Prostate gland (tissue), 2 donors: ENCODE results near the gene KLF13. TPM values are rescaled to one million over a fixed set of nuclear protein-coding genes. Genes with fewer than 3 reads are reported as not detected.

Experiments
- DNase-seq: peaks from one replicate; pipeline ENCODE4 v3.0.0-alpha.2; 2019; ENCODE audit warnings: low spot score
- H3K27ac ChIP-seq, 2 donors: fragments of 200-600 bp; sonication (generic); 2 replicates each; pipeline ENCODE4 v1.5.1; 2017 to 2019
- H3K27me3 ChIP-seq: fragments of 200-600 bp; sonication (generic); replicated peaks from 2 replicates; pipeline ENCODE4 v1.5.1; 2019; ENCODE audit not compliant: insufficient read depth
- H3K36me3 ChIP-seq, 2 donors: fragments of 200-600 bp; sonication (generic); 1 replicate in 1 of 2; 2 replicates in 1 of 2; pipeline versions ENCODE4 v1.5.1 to v1.8.1; 2017 to 2019
- H3K4me1 ChIP-seq: fragments of 200-600 bp; sonication (generic); replicated peaks from 2 replicates; pipeline ENCODE4 v1.5.1; 2019
- H3K4me3 ChIP-seq, 2 donors: fragments of 200-600 bp; sonication (generic); 2 replicates each; pipeline ENCODE4 v1.5.1; 2017 to 2019
- H3K9me3 ChIP-seq: fragments of 200-600 bp; sonication (generic); 2 replicates; pipeline ENCODE4 v1.5.1; 2017
- CTCF ChIP-seq, 4 experiments: fragments of 200-600 bp in 2 of 4; fragments of 450-650 bp in 2 of 4; sonication (generic) in 2 of 4; IDR thresholded peaks; 1 replicate in 3 of 4; 2 replicates in 1 of 4; pipeline ENCODE4 v1.5.1; 2016 to 2019; ENCODE audit warnings: antibody characterized with exemption in 4 of 4, mild to moderate bottlenecking in 2 of 4, moderate library complexity in 2 of 4
- POLR2A ChIP-seq: fragments of 450-650 bp; IDR thresholded peaks from one replicate; pipeline ENCODE4 v1.6.1; 2016; ENCODE audit warnings: antibody characterized with exemption, mild to moderate bottlenecking
- POLR2AphosphoS5 ChIP-seq: sonication (generic); formaldehyde crosslinking; IDR thresholded peaks from one replicate; pipeline ENCODE4 v1.6.1; 2017; ENCODE audit warnings: antibody characterized with exemption
- WGBS: methylation state at CpG from one replicate; pipeline ENCODE4 v1.1.5; 2018; 5-methylcytosine and 5-hydroxymethylcytosine counted together
- intact Hi-C: fragments of 100-400 bp; cut with DNase I; formaldehyde crosslinking; loops from one replicate; pipeline ENCODE4 v1.14.2; 2022
- total RNA-seq, 2 donors: library from RNA; depleted of rRNA; stranded (reverse); fragments of >200 nt; gene quantifications; one replicate each; pipeline ENCODE4 v1.1.0, GENCODE V29; 2016

KLF13 gene
- total RNA-seq, 2 donors from 2014 or later = 16.6 to 56.5 TPM

GRCh38 chr15:31296219-31296645, 30.4 kb upstream of the KLF13 start:
- no peaks in the 10 kb centered on the region for H3K36me3 ChIP-seq
- no peak for DNase-seq
- TF ChIP-seq POLR2AphosphoS5 (no peak), POLR2A (no peak), CTCF (IDR thresholded peaks at IDR 0.05) (no peak)
- intact Hi-C loops = no loop called here
- no peak overlapping the region for H3K4me3 ChIP-seq
- no peaks in the 10 kb centered on the region for H3K9me3 ChIP-seq
- H3K27ac ChIP-seq = no peak overlapping the region
- no peaks in the 10 kb centered on the region for H3K27me3 ChIP-seq
- 83% methylated on average over 3 of the region's 3 CpGs for WGBS
- no peaks in the 10 kb centered on the region for H3K4me1 ChIP-seq

- Histone ChIP-seq H3K36me3 (no peaks in the 10 kb centered on the region), H3K27me3 (no peaks in the 10 kb centered on the region), H3K4me3 (no peak overlapping the region), H3K9me3 (no peaks in the 10 kb centered on the region), H3K27ac (no peak overlapping the region), H3K4me1 (no peaks in the 10 kb centered on the region)
- WGBS = 51% methylated on average over 13 of the region's 13 CpGs
- DNase-seq = peak; percentile 4
- intact Hi-C loops = no loop called here
- TF ChIP-seq POLR2A = no peak
- TF ChIP-seq CTCF (IDR thresholded peaks at IDR 0.05) = peak in 1 of 4 experiments; percentile 15
- TF ChIP-seq POLR2AphosphoS5 = peak; percentile 55
Measured at GRCh38 chr15:31296646-31297574, 29.7 kb upstream of the KLF13 start.

- TF ChIP-seq POLR2A (no peak), POLR2AphosphoS5 (no peak), CTCF (IDR thresholded peaks at IDR 0.05) (no peak)
- no peaks in the 10 kb centered on the region for H3K27me3 ChIP-seq
- DNase-seq = no peak
- WGBS = 75% methylated on average over 14 of the region's 14 CpGs
- H3K4me1 ChIP-seq = no peaks in the 10 kb centered on the region
- no peak overlapping the region for H3K27ac ChIP-seq
- H3K4me3 ChIP-seq = no peak overlapping the region
- intact Hi-C loops = no loop called here
- no peaks in the 10 kb centered on the region for H3K36me3 ChIP-seq
- no peaks in the 10 kb centered on the region for H3K9me3 ChIP-seq
Measured at GRCh38 chr15:31297575-31298456, 28.8 kb upstream of the KLF13 start.

GRCh38 chr15:31298707-31299172, 27.9 kb upstream of the KLF13 start:
- Histone ChIP-seq H3K4me1 (no peaks in the 10 kb centered on the region), H3K27ac (no peak overlapping the region), H3K9me3 (no peaks in the 10 kb centered on the region), H3K27me3 (no peaks in the 10 kb centered on the region), H3K4me3 (no peak overlapping the region), H3K36me3 (no peaks in the 10 kb centered on the region)
- WGBS = 87% methylated on average over 11 of the region's 11 CpGs
- TF ChIP-seq CTCF (IDR thresholded peaks at IDR 0.05) (no peak), POLR2AphosphoS5 (no peak), POLR2A (no peak)
- intact Hi-C loops = no loop called here
- no peak for DNase-seq
